Breast epithelium (tissue), 4 donors: ENCODE data around the gene AMIGO2. TPM values are rescaled to one million over a fixed set of nuclear protein-coding genes. Genes with fewer than 3 reads are reported as not detected.

Experiments used
- DNase-seq, 2 donors: peaks; one replicate each; pipeline ENCODE4 v3.0.0-alpha.2; 2019; ENCODE audit warnings: low spot score in 2 of 2
- H3K27ac ChIP-seq, 2 donors: fragments of 200-600 bp; sonication (generic) in 1 of 2; one replicate each; pipeline ENCODE4 v1.5.1; 2016 to 2019; ENCODE audit warnings: mild to moderate bottlenecking in 1 of 2
- H3K27me3 ChIP-seq, 2 donors: fragments of 200-600 bp; sonication (generic) in 1 of 2; one replicate each; pipeline versions ENCODE4 v1.5.1 to v1.6.0; 2017 to 2019; ENCODE audit warnings: control low read depth in 1 of 2, mild to moderate bottlenecking in 1 of 2
- H3K36me3 ChIP-seq: fragments of 200-600 bp; one replicate; pipeline ENCODE4 v1.5.1; 2019
- H3K4me1 ChIP-seq, 2 donors: fragments of 200-600 bp; sonication (generic); one replicate each; pipeline ENCODE4 v1.5.1; 2016 to 2019; ENCODE audit warnings: control low read depth in 1 of 2
- H3K4me3 ChIP-seq, 3 donors: fragments of 200-600 bp; sonication (generic); 1 replicate in 2 of 3; 2 replicates in 1 of 3; pipeline ENCODE4 v1.5.1; 2016 to 2019; ENCODE audit warnings: mild to moderate bottlenecking in 3 of 3, moderate library complexity in 2 of 3
- H3K9me3 ChIP-seq, 2 donors: fragments of 200-600 bp; sonication (generic) in 1 of 2; one replicate each; pipeline ENCODE4 v1.5.1; 2016 to 2019; ENCODE audit warnings: control low read depth in 1 of 2
- CTCF ChIP-seq, 3 donors: fragments of 450-650 bp; IDR thresholded peaks; one replicate each; pipeline ENCODE4 v1.5.1; 2016 to 2017; ENCODE audit warnings: antibody characterized with exemption in 3 of 3, mild to moderate bottlenecking in 3 of 3, moderate library complexity in 3 of 3
- POLR2A ChIP-seq: fragments of 450-650 bp; IDR thresholded peaks from one replicate; pipeline ENCODE4 v1.6.1; 2016; ENCODE audit warnings: antibody characterized with exemption, mild to moderate bottlenecking, moderate library complexity
- POLR2AphosphoS5 ChIP-seq, 3 donors: sonication (generic); formaldehyde crosslinking; IDR thresholded peaks; one replicate each; pipeline ENCODE4 v1.6.1; 2017; ENCODE audit warnings: antibody characterized with exemption in 3 of 3
- intact Hi-C: fragments of 100-400 bp; cut with DNase I; formaldehyde crosslinking; loops from one replicate; pipeline ENCODE4 v1.15.1; 2023; ENCODE audit warnings: low total_unique reads
- total RNA-seq, 3 donors: library from RNA; depleted of rRNA; stranded (reverse); fragments of >200 nt; gene quantifications; one replicate each; pipeline ENCODE4 v1.1.0, GENCODE V29; 2016

Gene AMIGO2
- total RNA-seq, 3 donors from 2014 or later, result 6.7 to 57.7 (median 28.2) TPM

- Histone ChIP-seq H3K27me3 (no peaks in the 10 kb centered on the region), H3K9me3 (no peaks in the 10 kb centered on the region), H3K27ac (no peak overlapping the region), H3K4me1 (no peaks in the 10 kb centered on the region), H3K4me3 (no peak overlapping the region), H3K36me3 (no peaks in the 10 kb centered on the region)
- no peak for DNase-seq
- intact Hi-C loops, result no loop called here
- TF ChIP-seq CTCF (IDR thresholded peaks at IDR 0.05) (no peak), POLR2AphosphoS5 (IDR thresholded peaks at IDR 0.05) (no peak), POLR2A (no peak)
Observed at GRCh38 chr12:47111392-47111778, 31.6 kb upstream of the AMIGO2 start.

DNA sequence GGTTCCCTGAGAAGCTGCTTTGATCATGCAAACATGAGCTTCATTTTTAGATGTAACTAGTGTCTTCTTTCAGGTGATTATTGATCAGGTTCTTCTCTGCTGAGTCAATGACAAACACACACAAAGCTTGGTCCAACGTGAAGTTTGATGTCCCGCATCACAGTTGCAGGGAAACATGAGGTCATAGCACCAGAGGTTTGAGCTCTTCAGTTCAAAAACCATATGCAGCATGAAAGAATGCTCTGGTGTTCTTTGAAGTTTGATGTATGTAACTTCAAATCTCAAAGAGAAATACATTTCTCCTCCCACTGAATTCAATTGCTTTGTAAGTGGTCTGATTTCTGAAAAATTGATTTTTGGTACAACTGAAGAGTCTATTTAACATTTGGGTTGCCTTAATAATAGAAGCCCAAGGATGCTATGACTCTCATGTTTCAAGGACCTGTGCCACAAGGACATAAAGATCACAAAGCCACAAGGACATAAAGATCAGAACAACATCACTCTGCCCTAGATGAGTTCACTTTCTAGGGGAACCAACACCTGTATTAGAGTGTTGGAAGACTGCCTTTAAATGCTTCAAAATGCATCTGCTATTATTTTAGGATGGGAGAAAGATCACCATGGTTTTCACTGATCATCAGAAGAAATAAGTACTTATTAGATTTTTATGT lies 31.1 kb upstream of the AMIGO2 start:
- H3K4me3 ChIP-seq, result no peak overlapping the region
- H3K9me3 ChIP-seq, result no peaks in the 10 kb centered on the region
- no peaks in the 10 kb centered on the region for H3K36me3 ChIP-seq
- intact Hi-C loops, result no loop called here
- no peak for DNase-seq
- no peaks in the 10 kb centered on the region for H3K4me1 ChIP-seq
- TF ChIP-seq POLR2AphosphoS5 (IDR thresholded peaks at IDR 0.05), result no peak
- TF ChIP-seq CTCF (IDR thresholded peaks at IDR 0.05), result no peak
- TF ChIP-seq POLR2A, result no peak
- no peaks in the 10 kb centered on the region for H3K27me3 ChIP-seq
- H3K27ac ChIP-seq, result no peak overlapping the region

- H3K27me3 ChIP-seq, result no peaks in the 10 kb centered on the region
- TF ChIP-seq POLR2AphosphoS5 (IDR thresholded peaks at IDR 0.05), result peak in 1 of 3 donors; percentile 18
- TF ChIP-seq POLR2A, result no peak
- H3K36me3 ChIP-seq, result no peaks in the 10 kb centered on the region
- no peak overlapping the region for H3K27ac ChIP-seq
- DNase-seq, result no peak
- H3K4me1 ChIP-seq, result no peaks in the 10 kb centered on the region
- intact Hi-C loops, result no loop called here
- H3K9me3 ChIP-seq, result no peaks in the 10 kb centered on the region
- H3K4me3 ChIP-seq, result no peak overlapping the region
Observed at GRCh38 chr12:47110011-47110541, 30.3 kb upstream of the AMIGO2 start.

GRCh38 chr12:47107926-47108325 lies 28.2 kb upstream of the AMIGO2 start:
- Histone ChIP-seq H3K27ac (no peak overlapping the region), H3K4me3 (no peak overlapping the region), H3K9me3 (no peaks in the 10 kb centered on the region), H3K36me3 (no peaks in the 10 kb centered on the region), H3K27me3 (no peaks in the 10 kb centered on the region), H3K4me1 (no peaks in the 10 kb centered on the region)
- TF ChIP-seq POLR2A (no peak), CTCF (IDR thresholded peaks at IDR 0.05) (no peak), POLR2AphosphoS5 (IDR thresholded peaks at IDR 0.05) (no peak)
- intact Hi-C loops, result no loop called here
- DNase-seq, result no peak

DNA sequence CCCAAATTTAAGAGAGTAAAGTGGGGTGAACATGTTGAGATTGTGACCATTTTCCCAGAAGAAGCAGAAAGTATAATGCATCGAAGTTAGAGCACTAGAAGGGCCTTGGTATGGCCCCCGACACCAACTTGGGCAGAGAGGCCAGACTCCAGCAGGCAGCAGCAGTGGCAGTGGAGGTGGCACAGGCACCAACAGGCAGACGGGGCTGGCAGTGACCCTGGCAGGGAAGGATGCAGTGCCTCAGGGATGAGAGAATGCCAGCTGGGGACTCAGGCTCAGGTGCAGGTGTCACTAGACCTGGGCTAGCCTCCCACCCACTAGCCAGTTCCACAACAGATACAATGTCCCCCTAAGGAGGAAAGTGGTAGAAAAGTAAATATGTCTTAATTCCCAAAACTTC lies 27.7 kb upstream of the AMIGO2 start:
- Histone ChIP-seq H3K4me1 (no peaks in the 10 kb centered on the region), H3K4me3 (no peak overlapping the region), H3K9me3 (no peaks in the 10 kb centered on the region), H3K27me3 (no peaks in the 10 kb centered on the region), H3K27ac (no peak overlapping the region), H3K36me3 (no peaks in the 10 kb centered on the region)
- no peak for DNase-seq
- TF ChIP-seq CTCF (IDR thresholded peaks at IDR 0.05) (no peak), POLR2AphosphoS5 (IDR thresholded peaks at IDR 0.05) (no peak), POLR2A (no peak)
- intact Hi-C loops, result no loop called here
